AG09309 (cell line): ENCODE data around the gene NFIB.

Experiments used
- DNase-seq: peaks from one replicate; pipeline ENCODE4 v3.0.0-alpha.2; 2010; ENCODE audit warnings: low read depth
- H3K4me3 ChIP-seq: 2 replicates; pipeline ENCODE4 v1.5.1; 2011; ENCODE audit warnings: mild to moderate bottlenecking, low read depth, low read length, moderate library complexity; ENCODE audit not compliant: control insufficient read depth
- CTCF ChIP-seq: IDR thresholded peaks from 2 replicates; pipeline ENCODE4 v1.5.1; 2011; ENCODE audit warnings: mild to moderate bottlenecking, low read depth, low read length, inconsistent platforms; ENCODE audit not compliant: insufficient read depth, control insufficient read depth; ENCODE audit errors: missing control alignments

The NFIB gene

GRCh38 chr9:14151451-14151850, 162.5 kb downstream of the NFIB start:
- H3K4me3 ChIP-seq = no peak overlapping the region
- no peak for TF ChIP-seq CTCF
- no peak for DNase-seq

DNA sequence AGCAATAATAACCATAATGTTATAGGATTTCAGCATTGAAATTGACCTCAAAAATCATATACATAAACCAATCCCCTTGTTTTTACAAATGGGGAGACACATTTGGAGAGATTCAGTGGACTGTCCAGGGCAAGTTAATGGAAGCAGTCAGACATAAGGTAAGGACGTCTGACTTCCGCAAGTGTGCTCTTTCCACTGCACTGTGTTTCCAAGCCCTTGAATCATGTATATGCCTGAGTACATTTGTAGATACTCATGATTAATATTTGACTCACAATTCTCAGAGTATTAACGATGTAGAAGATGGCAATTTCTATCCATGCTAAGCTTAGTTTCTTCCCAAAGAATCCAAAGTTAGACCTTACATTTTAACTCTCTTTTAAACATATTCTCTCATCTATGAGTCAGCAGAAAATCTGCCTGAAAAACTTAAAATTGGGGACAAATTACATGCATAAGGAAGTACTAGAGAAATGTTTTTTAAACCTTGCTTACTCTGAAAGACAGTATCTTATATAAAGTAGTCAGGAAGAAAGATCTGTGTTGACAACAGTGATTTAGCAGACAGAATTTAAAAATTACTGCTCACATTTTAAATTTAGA, 165.3 kb downstream of the NFIB start:
- TF ChIP-seq CTCF = no peak
- no peak for DNase-seq
- H3K4me3 ChIP-seq = no peak overlapping the region

GRCh38 chr9:14147738-14148137, 166.2 kb downstream of the NFIB start:
- no peak for TF ChIP-seq CTCF
- no peak overlapping the region for H3K4me3 ChIP-seq
- DNase-seq = no peak

DNA sequence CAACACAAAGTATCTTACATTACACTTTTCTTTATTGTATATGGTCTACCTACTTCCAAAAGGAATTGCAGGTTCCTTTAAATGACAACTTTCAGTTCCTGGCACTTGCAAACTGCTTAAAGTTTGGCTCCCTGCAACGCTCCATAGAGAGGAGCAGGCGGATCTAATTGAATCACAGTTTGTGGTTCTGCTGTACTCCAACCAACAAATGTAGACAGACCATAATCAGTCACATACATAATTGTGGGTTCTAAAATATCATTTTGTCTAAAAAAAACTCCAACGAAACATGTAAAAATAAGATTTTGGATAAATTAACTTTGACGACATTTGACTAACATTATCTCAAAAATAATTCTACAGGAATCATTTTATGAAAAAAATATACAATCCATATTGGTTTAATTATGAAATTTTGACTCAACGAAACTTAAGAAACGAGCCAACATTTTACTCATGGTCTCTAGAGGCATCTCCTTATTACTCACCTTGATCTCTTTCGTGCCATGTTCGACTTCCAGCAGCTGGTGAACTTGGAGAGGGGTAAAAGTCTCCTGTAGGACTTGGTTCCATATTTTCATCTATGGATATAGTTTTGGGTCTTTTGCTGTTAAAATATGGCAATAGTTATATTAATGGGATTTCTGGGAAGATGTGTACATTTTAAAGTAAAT, 167.6 kb downstream of the NFIB start:
- no peak for TF ChIP-seq CTCF
- no peak for DNase-seq
- no peak overlapping the region for H3K4me3 ChIP-seq

DNA sequence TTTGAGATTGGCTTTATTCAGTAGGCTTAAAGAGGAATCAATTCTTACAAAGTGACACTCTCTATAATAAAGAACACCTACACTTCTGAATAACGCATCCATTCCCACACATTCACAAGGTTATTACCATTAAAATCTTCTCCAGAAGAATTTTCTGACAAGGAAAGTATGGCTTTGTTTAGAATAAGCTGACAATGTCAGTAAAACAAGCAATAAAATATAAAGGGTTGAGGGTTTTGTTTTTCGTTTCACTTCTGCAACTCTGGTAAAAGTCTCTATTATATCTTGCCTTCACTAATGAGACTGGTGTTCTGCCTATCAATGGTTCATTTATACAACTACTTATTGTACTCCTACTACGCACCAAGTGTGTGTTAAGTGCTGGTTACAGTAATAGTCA, 169.7 kb downstream of the NFIB start:
- no peak for TF ChIP-seq CTCF
- DNase-seq = no peak
- H3K4me3 ChIP-seq = no peak overlapping the region

GRCh38 chr9:14141699-14142098, 172.2 kb downstream of the NFIB start:
- DNase-seq = no peak
- H3K4me3 ChIP-seq = no peak overlapping the region
- TF ChIP-seq CTCF = no peak
